ENCODE results near the gene KCNK10. TPM values are rescaled to one million over a fixed set of nuclear protein-coding genes. Genes with fewer than 3 reads are reported as not detected.

The KCNK10 gene
- total RNA-seq, 6 experiments from 2014 or later = not detected

GRCh38 chr14:88198446-88198845 lies 124.6 kb downstream of the KCNK10 start:
- no peak for DNase-seq
- TF ChIP-seq CTCF (IDR thresholded peaks at IDR 0.05) = no peak
- Mint-ChIP-seq H3K9me3 (no peaks in the 10 kb centered on the region), H3K36me3 (ENCODE audit: low read depth) (no peaks in the 10 kb centered on the region), H3K27me3 (ENCODE audit: insufficient read depth) (peaks cover 17% of the 10 kb centered on the region), H3K4me1 (ENCODE audit: low read depth) (no peaks in the 10 kb centered on the region), H3K4me3 (no peak overlapping the region), H3K27ac (no peak overlapping the region)

- Mint-ChIP-seq H3K27ac (no peak overlapping the region), H3K4me1 (ENCODE audit: low read depth) (no peaks in the 10 kb centered on the region), H3K4me3 (no peak overlapping the region), H3K36me3 (ENCODE audit: low read depth) (no peaks in the 10 kb centered on the region), H3K9me3 (no peaks in the 10 kb centered on the region), H3K27me3 (ENCODE audit: insufficient read depth) (peaks cover 15% of the 10 kb centered on the region)
- no peak for DNase-seq
- TF ChIP-seq CTCF (IDR thresholded peaks at IDR 0.05) = no peak
Observed at GRCh38 chr14:88196925-88197324, 126.1 kb downstream of the KCNK10 start.

GRCh38 chr14:88196116-88196890 lies 126.8 kb downstream of the KCNK10 start:
- Mint-ChIP-seq H3K36me3 (ENCODE audit: low read depth) (no peaks in the 10 kb centered on the region), H3K4me3 (no peak overlapping the region), H3K9me3 (no peaks in the 10 kb centered on the region), H3K4me1 (ENCODE audit: low read depth) (no peaks in the 10 kb centered on the region), H3K27me3 (ENCODE audit: insufficient read depth) (peaks cover 15% of the 10 kb centered on the region), H3K27ac (no peak overlapping the region)
- no peak for DNase-seq
- no peak for TF ChIP-seq CTCF (IDR thresholded peaks at IDR 0.05)

- no peak for TF ChIP-seq CTCF (IDR thresholded peaks at IDR 0.05)
- H3K36me3 Mint-ChIP-seq (ENCODE audit: low read depth) = no peaks in the 10 kb centered on the region
- DNase-seq = no peak
- H3K4me3 Mint-ChIP-seq = no peak overlapping the region
- peaks cover 14% of the 10 kb centered on the region for H3K27me3 Mint-ChIP-seq (ENCODE audit: insufficient read depth)
- H3K4me1 Mint-ChIP-seq (ENCODE audit: low read depth) = no peaks in the 10 kb centered on the region
- no peak overlapping the region for H3K27ac Mint-ChIP-seq
- no peaks in the 10 kb centered on the region for H3K9me3 Mint-ChIP-seq
Observed at GRCh38 chr14:88195676-88196075, 127.4 kb downstream of the KCNK10 start.

DNA sequence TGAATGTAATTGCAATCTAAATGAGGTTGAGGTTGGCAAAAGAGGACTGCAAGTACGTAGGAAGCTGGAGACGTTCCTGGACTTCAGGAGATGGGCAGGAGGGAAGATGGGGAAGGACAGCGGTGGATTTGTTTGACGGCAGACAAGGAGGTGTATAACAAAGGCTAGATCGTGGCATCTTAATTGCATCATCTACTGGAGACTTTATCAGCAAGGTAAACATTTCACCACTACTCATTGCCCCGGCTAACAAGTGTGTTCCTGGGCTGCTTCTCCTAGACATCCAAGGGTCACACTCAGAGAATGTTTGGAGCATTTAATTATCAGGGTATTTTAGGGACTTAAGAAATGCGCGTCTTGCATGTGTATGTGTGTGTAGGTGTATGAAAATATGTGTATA lies 128.5 kb downstream of the KCNK10 start:
- Mint-ChIP-seq H3K4me1 (ENCODE audit: low read depth) (peaks cover 3% of the 10 kb centered on the region), H3K9me3 (no peaks in the 10 kb centered on the region), H3K36me3 (ENCODE audit: low read depth) (no peaks in the 10 kb centered on the region), H3K27ac (no peak overlapping the region), H3K27me3 (ENCODE audit: insufficient read depth) (peaks cover 12% of the 10 kb centered on the region; the same call in 1 of the 2 replicates), H3K4me3 (no peak overlapping the region)
- no peak for TF ChIP-seq CTCF (IDR thresholded peaks at IDR 0.05)
- no peak for DNase-seq

All from HFFc6 (cell line).